IMR-90 (cell line): ENCODE data around the gene LYRM2. TPM values are rescaled to one million over a fixed set of nuclear protein-coding genes. Genes with fewer than 3 reads are reported as not detected.

ENCODE experiments used
- ATAC-seq: fragments of 200-7000 bp; cut with Tn5 transposase; 2 replicates; pipeline ENCODE4 v1.9.1; 2020; ENCODE audit warnings: low read depth, mild to moderate bottlenecking, moderate library complexity
- BruUV-seq: library from RNA; stranded (reverse); fragments of 400-500 nt; replicated peaks from 2 replicates; lab custom pipeline; 2021; lab: Mats Ljungman, UMichigan
- CTCF ChIA-PET: fragments of 300-600 bp; formaldehyde crosslinking; extraction: SDS; loops from one replicate; lab custom pipeline; 2021; ENCODE audit warnings: antibody characterized with exemption; lab: Yijun Ruan, JAX
- POLR2A ChIA-PET: fragments of 300-600 bp; sonication (Branson Sonifier 250); formaldehyde crosslinking; loops from one replicate; lab custom pipeline; 2022; ENCODE audit warnings: antibody characterized with exemption; ENCODE audit not compliant: unreplicated experiment; lab: Charles Lee
- DNase-seq: peaks from one replicate; pipeline ENCODE4 v3.0.0; 2013
- H2AFZ ChIP-seq: replicated peaks from 2 replicates; pipeline ENCODE3; 2013; ENCODE audit warnings: low read length, mild to moderate bottlenecking; ENCODE audit not compliant: poor library complexity
- H2AK5ac ChIP-seq: 2 replicates; pipeline ENCODE4 v1.6.1; 2013; ENCODE audit warnings: low read depth, low read length, inconsistent platforms
- H2AK9ac ChIP-seq: replicated peaks from 2 replicates; pipeline ENCODE3; 2013; ENCODE audit warnings: mild to moderate bottlenecking, low read depth, low read length, moderate library complexity; ENCODE audit not compliant: poor library complexity
- H2BK120ac ChIP-seq: 2 replicates; pipeline ENCODE4 v1.6.1; 2013; ENCODE audit warnings: low read depth, low read length, inconsistent platforms
- H2BK15ac ChIP-seq: 3 replicates; pipeline ENCODE4 v1.6.1; 2013; ENCODE audit warnings: low read depth, low read length, inconsistent platforms
- H2BK20ac ChIP-seq: 2 replicates; pipeline ENCODE4 v1.6.1; 2013; ENCODE audit warnings: low read depth, mild to moderate bottlenecking, inconsistent platforms, low read length, moderate library complexity
- H2BK5ac ChIP-seq: 2 replicates; pipeline ENCODE4 v1.6.1; 2013; ENCODE audit warnings: mild to moderate bottlenecking, low read depth, low read length, inconsistent platforms; ENCODE audit not compliant: poor library complexity, severe bottlenecking
- H3K14ac ChIP-seq: replicated peaks from 2 replicates; pipeline ENCODE4 v1.6.1; 2013; ENCODE audit warnings: low read depth, low read length, inconsistent platforms
- H3K18ac ChIP-seq: 2 replicates; pipeline ENCODE4 v1.6.1; 2013; ENCODE audit warnings: low read depth, low read length, control low read depth
- H3K23ac ChIP-seq: 2 replicates; pipeline ENCODE4 v1.6.1; 2013; ENCODE audit warnings: low read depth, low read length, inconsistent platforms
- H3K27ac ChIP-seq: 2 replicates; pipeline ENCODE4 v1.5.1; 2013; ENCODE audit warnings: mild to moderate bottlenecking, control low read depth, low read length; ENCODE audit not compliant: insufficient read depth
- H3K27me3 ChIP-seq: 2 replicates; pipeline ENCODE4 v1.6.1; 2013; ENCODE audit warnings: low read length; ENCODE audit not compliant: control insufficient read depth, insufficient read depth
- H3K36me3 ChIP-seq: 2 replicates; pipeline ENCODE4 v1.6.1; 2013; ENCODE audit warnings: low read length, mixed read lengths; ENCODE audit not compliant: control insufficient read depth, insufficient read depth
- H3K4ac ChIP-seq: 2 replicates; pipeline ENCODE4 v1.6.1; 2013; ENCODE audit warnings: low read depth, low read length, inconsistent platforms
- H3K4me1 ChIP-seq: 2 replicates; pipeline ENCODE4 v1.6.1; 2013; ENCODE audit warnings: low read length, mixed read lengths; ENCODE audit not compliant: control insufficient read depth, insufficient read depth
- H3K4me2 ChIP-seq: 2 replicates; pipeline ENCODE4 v1.6.1; 2013; ENCODE audit warnings: low read depth, mild to moderate bottlenecking, control low read depth, low read length, moderate library complexity
- H3K4me3 ChIP-seq: 2 replicates; pipeline ENCODE4 v1.5.1; 2013; ENCODE audit warnings: low read depth, mild to moderate bottlenecking, control low read depth, low read length, moderate library complexity; ENCODE audit not compliant: insufficient read depth
- H3K56ac ChIP-seq: 2 replicates; pipeline ENCODE4 v1.6.1; 2013; ENCODE audit warnings: low read length, inconsistent platforms; ENCODE audit not compliant: insufficient read depth; ENCODE audit errors: extremely low read depth
- H3K79me1 ChIP-seq, 2 experiments: 2 replicates each; pipeline ENCODE4 v1.6.1; 2013; ENCODE audit warnings: low read length in 2 of 2, inconsistent platforms in 1 of 2, low read depth in 1 of 2
- H3K9ac ChIP-seq: 2 replicates; pipeline ENCODE4 v1.6.1; 2013; ENCODE audit warnings: low read depth, low read length, control low read depth
- H3K9me1 ChIP-seq: 2 replicates; pipeline ENCODE4 v1.6.1; 2013; ENCODE audit warnings: low read length, inconsistent platforms; ENCODE audit not compliant: insufficient read depth
- H3K9me3 ChIP-seq: 2 replicates; pipeline ENCODE4 v1.6.1; 2013; ENCODE audit warnings: low read length; ENCODE audit not compliant: control insufficient read depth, insufficient read depth
- H4K20me1 ChIP-seq: 2 replicates; pipeline ENCODE4 v1.6.1; 2013; ENCODE audit warnings: low read length, inconsistent platforms; ENCODE audit not compliant: insufficient read depth
- H4K5ac ChIP-seq: 2 replicates; pipeline ENCODE4 v1.6.1; 2013; ENCODE audit warnings: mild to moderate bottlenecking, low read depth, low read length, control low read depth
- H4K8ac ChIP-seq, 2 experiments: 2 replicates each; pipeline ENCODE4 v1.6.1; 2013; ENCODE audit warnings: low read depth in 2 of 2, low read length in 2 of 2, control low read depth in 1 of 2, inconsistent platforms in 1 of 2
- H4K91ac ChIP-seq: 2 replicates; pipeline ENCODE4 v1.6.1; 2013; ENCODE audit warnings: low read depth, low read length, inconsistent platforms; ENCODE audit not compliant: insufficient read depth
- BHLHE40 ChIP-seq: fragments of 150-350 bp; IDR thresholded peaks from 2 replicates; pipeline ENCODE4 v1.6.1; 2016; ENCODE audit warnings: mild to moderate bottlenecking, low read depth, low read length
- CEBPB ChIP-seq: IDR thresholded peaks from 2 replicates; pipeline ENCODE4 v1.6.1; 2012; ENCODE audit warnings: low read depth, low read length, improper control_type of control experiment
- CHD1 ChIP-seq: IDR thresholded peaks from 2 replicates; pipeline ENCODE4 v1.6.1; 2012; ENCODE audit warnings: low read depth, low read length, improper control_type of control experiment
- CTCF ChIP-seq: conservative IDR thresholded peaks from 2 replicates; pipeline ENCODE4 v1.5.1; 2012; ENCODE audit warnings: mild to moderate bottlenecking, low read depth, low read length, improper control_type of control experiment
- ELK1 ChIP-seq: fragments of 150-350 bp; IDR thresholded peaks from 2 replicates; pipeline ENCODE4 v1.6.1; 2016; ENCODE audit warnings: low read depth, mild to moderate bottlenecking, low read length, moderate library complexity, borderline replicate concordance
- FOS ChIP-seq: fragments of 150-350 bp; IDR thresholded peaks from 2 replicates; pipeline ENCODE4 v1.6.1; 2016; ENCODE audit warnings: low read depth, low read length
- MAFK ChIP-seq: IDR thresholded peaks from 2 replicates; pipeline ENCODE4 v1.6.1; 2012; ENCODE audit warnings: low read depth, low read length, improper control_type of control experiment
- MAZ ChIP-seq: IDR thresholded peaks from 2 replicates; pipeline ENCODE4 v1.6.1; 2012; ENCODE audit warnings: low read depth, mild to moderate bottlenecking, low read length, improper control_type of control experiment, moderate library complexity, borderline replicate concordance
- MXI1 ChIP-seq: IDR thresholded peaks from 2 replicates; pipeline ENCODE4 v1.6.1; 2012; ENCODE audit warnings: low read depth, mild to moderate bottlenecking, low read length, moderate library complexity, borderline replicate concordance
- NFE2L2 ChIP-seq: fragments of 150-350 bp; IDR thresholded peaks from 2 replicates; pipeline ENCODE4 v1.6.1; 2016; ENCODE audit warnings: low read depth, mild to moderate bottlenecking, low read length
- RAD21 ChIP-seq: IDR thresholded peaks from 2 replicates; pipeline ENCODE4 v1.6.1; 2012; ENCODE audit warnings: low read length, improper control_type of control experiment
- RCOR1 ChIP-seq: IDR thresholded peaks from 2 replicates; pipeline ENCODE4 v1.6.1; 2012; ENCODE audit warnings: mild to moderate bottlenecking, low read length, improper control_type of control experiment; ENCODE audit not compliant: insufficient replicate concordance
- RFX5 ChIP-seq: IDR thresholded peaks from 2 replicates; pipeline ENCODE4 v1.8.0; 2012; ENCODE audit warnings: low read depth, mild to moderate bottlenecking, low read length, moderate library complexity
- SMC3 ChIP-seq: fragments of 150-350 bp; IDR thresholded peaks from 2 replicates; pipeline ENCODE4 v1.6.1; 2016; ENCODE audit warnings: low read depth, mild to moderate bottlenecking, antibody characterized with exemption, low read length, moderate library complexity
- USF2 ChIP-seq: fragments of 150-350 bp; IDR thresholded peaks from 2 replicates; pipeline ENCODE4 v1.6.1; 2017; ENCODE audit warnings: mild to moderate bottlenecking, antibody characterized with exemption, low read length, low read depth
- WGBS, 2 experiments: methylation state at CpG; one replicate each; pipeline versions ENCODE4 v1.1.5 to v1.1.7; 2013; ENCODE audit warnings: missing lambda C conversion rate in 2 of 2; ENCODE audit not compliant: insufficient read length in 1 of 2; ENCODE audit errors: extremely low coverage in 2 of 2; 5-methylcytosine and 5-hydroxymethylcytosine counted together
- dilution Hi-C: fragments of 300-500 bp; cut with HindIII; formaldehyde crosslinking; loops from one replicate; pipeline ENCODE4 v1.14.3; 2018; ENCODE audit warnings: low sequenced_read_pairs; ENCODE audit not compliant: unreplicated experiment
- in situ Hi-C: fragments of 300-500 bp; cut with MboI; formaldehyde crosslinking; loops from 3 replicates; pipeline ENCODE4 v1.14.3; 2019; ENCODE audit warnings: low sequenced_read_pairs, inconsistent platforms, mixed read lengths
- intact Hi-C: fragments of 100-400 bp; cut with micrococcal nuclease; formaldehyde crosslinking; loops from 2 replicates; pipeline ENCODE4 v1.10.0; 2022
- polyA plus RNA-seq, 3 experiments: library from polyadenylated mRNA; depleted of rRNA; stranded (reverse); fragments of >200 nt; gene quantifications; 2 replicates each; pipeline ENCODE4 v1.2.3, GENCODE V29; 2012; ENCODE audit warnings: low replicate concordance in 1 of 3
- total RNA-seq: library from RNA; depleted of rRNA; stranded (reverse); fragments of >200 nt; gene quantifications from 2 replicates; pipeline ENCODE4 v1.2.3, GENCODE V29; 2012

Gene LYRM2
- total and polyA plus RNA-seq, 2 of the 4 experiments (the other 2 are of a cell fraction), result 14.0 to 24.0 TPM

- no peak overlapping the region for H3K14ac ChIP-seq
- no peaks in the 10 kb centered on the region for H3K9me3 ChIP-seq
- in situ Hi-C loops, result no loop called here
- no peak for DNase-seq
- no peaks in the 10 kb centered on the region for H3K36me3 ChIP-seq
- no peak overlapping the region for H2BK15ac ChIP-seq
- no peak overlapping the region for H2BK120ac ChIP-seq
- CTCF ChIA-PET, result no interaction called here
- H3K4ac ChIP-seq, result no peak overlapping the region
- H3K56ac ChIP-seq, result no peak overlapping the region
- WGBS, 2 experiments, result no CpG with 5 or more reads among the region's 8 CpGs
- peaks cover 9% of the 10 kb centered on the region for H3K27me3 ChIP-seq
- no peaks in the 10 kb centered on the region for H3K9me1 ChIP-seq
- no peak overlapping the region for H4K5ac ChIP-seq
- no peak overlapping the region for H3K4me3 ChIP-seq
- H3K4me1 ChIP-seq, result no peaks in the 10 kb centered on the region
- no peak overlapping the region for H3K9ac ChIP-seq
- dilution Hi-C loops, result no loop called here
- intact Hi-C loops, result no loop called here
- no TSS peak for BruUV-seq
- ATAC-seq, result no peak
- H4K8ac ChIP-seq, result no peak overlapping the region
- TF ChIP-seq CTCF (no peak), BHLHE40 (no peak), NFE2L2 (no peak), CEBPB (no peak), SMC3 (no peak), RAD21 (no peak), MXI1 (no peak), RFX5 (no peak), MAFK (no peak), MAZ (no peak), ELK1 (no peak), RCOR1 (no peak), USF2 (no peak), FOS (no peak), CHD1 (no peak)
- no peak overlapping the region for H2AK5ac ChIP-seq
- H4K91ac ChIP-seq, result no peak overlapping the region
- no peak overlapping the region for H3K4me2 ChIP-seq
- no peak overlapping the region for H2BK20ac ChIP-seq
- H3K23ac ChIP-seq, result no peak overlapping the region
- H2BK5ac ChIP-seq, result no peak overlapping the region
- H2AK9ac ChIP-seq, result no peak overlapping the region
- no peak overlapping the region for H2AFZ ChIP-seq
- no peaks in the 10 kb centered on the region for H3K79me1 ChIP-seq
- POLR2A ChIA-PET, result no interaction called here
- H3K18ac ChIP-seq, result no peak overlapping the region
- no peaks in the 10 kb centered on the region for H4K20me1 ChIP-seq
- no peak overlapping the region for H3K27ac ChIP-seq
Observed at GRCh38 chr6:89564752-89565427, 73.7 kb downstream of the LYRM2 start.
